NB4 (cell line): ENCODE data around the gene SLC4A7.

Experiments used
- MAX ChIP-seq: IDR thresholded peaks from 2 replicates; pipeline ENCODE4 v1.6.1; 2011; ENCODE audit warnings: low read depth, low read length
- MYC ChIP-seq: IDR thresholded peaks from 2 replicates; pipeline ENCODE4 v1.6.1; 2011; ENCODE audit warnings: low read depth, low read length
- POLR2A ChIP-seq: IDR thresholded peaks from 2 replicates; pipeline ENCODE4 v1.6.1; 2011; ENCODE audit warnings: mild to moderate bottlenecking; ENCODE audit not compliant: insufficient read length; ENCODE audit errors: extremely low read depth
- TF ChIP-seq, protein P1 (sequence below): IDR thresholded peaks from one replicate; pipeline ENCODE4 v1.5.1; 2012; ENCODE audit warnings: low read depth, low read length

GRCh38 chr3:27509376-27509775 lies 25.2 kb upstream of the SLC4A7 start:
- TF ChIP-seq, protein P1, sequence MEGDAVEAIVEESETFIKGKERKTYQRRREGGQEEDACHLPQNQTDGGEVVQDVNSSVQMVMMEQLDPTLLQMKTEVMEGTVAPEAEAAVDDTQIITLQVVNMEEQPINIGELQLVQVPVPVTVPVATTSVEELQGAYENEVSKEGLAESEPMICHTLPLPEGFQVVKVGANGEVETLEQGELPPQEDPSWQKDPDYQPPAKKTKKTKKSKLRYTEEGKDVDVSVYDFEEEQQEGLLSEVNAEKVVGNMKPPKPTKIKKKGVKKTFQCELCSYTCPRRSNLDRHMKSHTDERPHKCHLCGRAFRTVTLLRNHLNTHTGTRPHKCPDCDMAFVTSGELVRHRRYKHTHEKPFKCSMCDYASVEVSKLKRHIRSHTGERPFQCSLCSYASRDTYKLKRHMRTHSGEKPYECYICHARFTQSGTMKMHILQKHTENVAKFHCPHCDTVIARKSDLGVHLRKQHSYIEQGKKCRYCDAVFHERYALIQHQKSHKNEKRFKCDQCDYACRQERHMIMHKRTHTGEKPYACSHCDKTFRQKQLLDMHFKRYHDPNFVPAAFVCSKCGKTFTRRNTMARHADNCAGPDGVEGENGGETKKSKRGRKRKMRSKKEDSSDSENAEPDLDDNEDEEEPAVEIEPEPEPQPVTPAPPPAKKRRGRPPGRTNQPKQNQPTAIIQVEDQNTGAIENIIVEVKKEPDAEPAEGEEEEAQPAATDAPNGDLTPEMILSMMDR = no peak
- TF ChIP-seq POLR2A (no peak), MYC (no peak), MAX (no peak)
